Right lobe of liver (tissue), 6 donors: ENCODE data around the gene BDH1. TPM values are rescaled to one million over a fixed set of nuclear protein-coding genes. Genes with fewer than 3 reads are reported as not detected.

Experiments used
- ATAC-seq, 4 donors: fragments of 200-7000 bp; cut with Tn5 transposase; one replicate each; pipeline ENCODE4 v1.9.1; 2020; ENCODE audit warnings: mild to moderate bottlenecking in 4 of 4, moderate library complexity in 4 of 4
- DNase-seq, 3 donors: peaks; one replicate each; pipeline ENCODE4 v3.0.0-alpha.2; 2020
- H3K27ac ChIP-seq, 3 donors: fragments of 200-600 bp; one replicate each; pipeline ENCODE4 v1.8.0; 2022
- H3K27me3 ChIP-seq, 2 donors: fragments of 200-600 bp; one replicate each; pipeline ENCODE4 v1.8.0; 2022
- H3K36me3 ChIP-seq, 4 donors: fragments of 200-600 bp; sonication (generic) in 1 of 4; one replicate each; pipeline versions ENCODE4 v1.5.1 to v1.8.0; 2017 to 2022; ENCODE audit warnings: control low read depth in 1 of 4
- H3K4me1 ChIP-seq, 4 donors: fragments of 200-600 bp; sonication (generic) in 1 of 4; one replicate each; pipeline versions ENCODE4 v1.5.1 to v1.8.0; 2017 to 2022; ENCODE audit warnings: control low read depth in 1 of 4
- H3K4me3 ChIP-seq, 3 donors: fragments of 200-600 bp; one replicate each; pipeline ENCODE4 v1.8.0; 2022
- H3K9me3 ChIP-seq, 4 donors: fragments of 200-600 bp; sonication (generic) in 1 of 4; one replicate each; pipeline versions ENCODE4 v1.5.1 to v1.8.0; 2017 to 2022; ENCODE audit warnings: control low read depth in 1 of 4
- POLR2A ChIP-seq: fragments of 450-650 bp; IDR thresholded peaks from one replicate; pipeline ENCODE4 v1.6.1; 2017; ENCODE audit warnings: antibody characterized with exemption, mild to moderate bottlenecking
- WGBS: methylation state at CpG from one replicate; pipeline ENCODE4 v1.1.6; 2018; ENCODE audit warnings: low coverage, low lambda C conversion rate; ENCODE audit not compliant: insufficient coverage; ENCODE audit errors: missing lambda C conversion rate; 5-methylcytosine and 5-hydroxymethylcytosine counted together
- intact Hi-C, 2 donors: fragments of 100-400 bp; cut with DNase I; formaldehyde crosslinking; loops; one replicate each; pipeline versions ENCODE4 v1.11.2 to v1.14.1; 2022
- total RNA-seq, 6 experiments: library from RNA; depleted of rRNA in 2 of 6; stranded (reverse); fragments of >200 nt in 2 of 6; fragmentation: NEBNext Ultra II Directional in 3 of 6; extraction: Animal tissue kit (Norgen Biotek cat#: 25700) in 3 of 6; gene quantifications; one replicate each; pipeline versions ENCODE4 v1.1.0 to v1.2.4, GENCODE V29; 2016 to 2023
- TF ChIP-seq, protein P1 (sequence below), 4 donors: fragments of 200-600 bp in 3 of 4; fragments of 450-650 bp in 1 of 4; IDR thresholded peaks; one replicate each; pipeline versions ENCODE4 v1.5.1 to v1.8.0; 2016 to 2022; ENCODE audit warnings: antibody characterized with exemption in 4 of 4, mild to moderate bottlenecking in 2 of 4
- donor health status: DM: no; HTN: yes; CAD: no.
- donor health status: DM: no; HTN: no; CAD: no.
- donor health status: DM: no; HTN: no; CAD: no.
- donor health status: DM: no; HTN: yes; CAD: no.
- donor health status: DM: no; HTN: yes; CAD: no.

Gene BDH1
- total RNA-seq, 6 experiments from 2014 or later: 65.5 to 366 (median 233) TPM

DNA sequence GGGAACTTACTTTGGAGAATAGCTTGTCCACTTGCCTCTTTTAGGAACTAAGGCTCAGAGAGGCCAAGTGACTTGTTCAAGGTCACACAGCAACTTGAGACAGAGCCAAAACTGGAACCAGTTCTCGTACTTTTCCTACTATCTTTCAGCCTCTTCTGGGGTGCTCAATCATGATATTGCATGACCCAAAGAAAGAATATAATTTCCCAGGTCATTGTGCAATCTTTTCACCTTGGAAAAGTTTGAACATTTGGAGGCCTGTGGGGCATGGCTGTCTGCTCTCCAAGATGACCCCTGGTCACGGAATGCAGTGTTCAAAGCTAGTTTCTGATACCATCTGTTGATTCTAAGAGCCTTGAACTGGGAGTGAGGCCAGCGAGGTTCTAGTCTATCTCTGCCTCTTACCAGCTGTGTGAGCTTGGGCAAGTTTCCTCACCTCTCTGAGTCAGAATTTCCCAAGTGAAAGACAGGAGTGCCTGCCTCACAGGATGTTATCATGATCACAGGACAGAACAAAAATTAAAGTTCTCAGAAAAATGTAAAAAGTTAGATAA, 89.7 kb downstream of the BDH1 start:
- no peaks in the 10 kb centered on the region for H3K9me3 ChIP-seq
- 22% methylated on average over 3 of the region's 3 CpGs for WGBS
- intact Hi-C loops: no loop called here
- no peaks in the 10 kb centered on the region for H3K27me3 ChIP-seq
- TF ChIP-seq, protein P1, sequence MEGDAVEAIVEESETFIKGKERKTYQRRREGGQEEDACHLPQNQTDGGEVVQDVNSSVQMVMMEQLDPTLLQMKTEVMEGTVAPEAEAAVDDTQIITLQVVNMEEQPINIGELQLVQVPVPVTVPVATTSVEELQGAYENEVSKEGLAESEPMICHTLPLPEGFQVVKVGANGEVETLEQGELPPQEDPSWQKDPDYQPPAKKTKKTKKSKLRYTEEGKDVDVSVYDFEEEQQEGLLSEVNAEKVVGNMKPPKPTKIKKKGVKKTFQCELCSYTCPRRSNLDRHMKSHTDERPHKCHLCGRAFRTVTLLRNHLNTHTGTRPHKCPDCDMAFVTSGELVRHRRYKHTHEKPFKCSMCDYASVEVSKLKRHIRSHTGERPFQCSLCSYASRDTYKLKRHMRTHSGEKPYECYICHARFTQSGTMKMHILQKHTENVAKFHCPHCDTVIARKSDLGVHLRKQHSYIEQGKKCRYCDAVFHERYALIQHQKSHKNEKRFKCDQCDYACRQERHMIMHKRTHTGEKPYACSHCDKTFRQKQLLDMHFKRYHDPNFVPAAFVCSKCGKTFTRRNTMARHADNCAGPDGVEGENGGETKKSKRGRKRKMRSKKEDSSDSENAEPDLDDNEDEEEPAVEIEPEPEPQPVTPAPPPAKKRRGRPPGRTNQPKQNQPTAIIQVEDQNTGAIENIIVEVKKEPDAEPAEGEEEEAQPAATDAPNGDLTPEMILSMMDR (IDR thresholded peaks at IDR 0.05): no peak
- no peak for TF ChIP-seq POLR2A
- H3K36me3 ChIP-seq: no peaks in the 10 kb centered on the region
- H3K4me3 ChIP-seq: no peak overlapping the region
- ATAC-seq (peak in 3 of 4 donors; percentile 33 to 68 (median 45)), DNase-seq (peak in 2 of 3 donors; percentile 38 to 74)
- H3K27ac ChIP-seq: no peak overlapping the region
- peaks cover 0 to 51% (median 18%) of the 10 kb centered on the region in 4 donors for H3K4me1 ChIP-seq

GRCh38 chr3:197465197-197465995, 90.4 kb downstream of the BDH1 start:
- 55% methylated on average over 8 of the region's 13 CpGs for WGBS
- H3K4me1 ChIP-seq: peaks cover 0 to 46% (median 18%) of the 10 kb centered on the region in 4 donors
- no peaks in the 10 kb centered on the region for H3K9me3 ChIP-seq
- DNase-seq (no peak), ATAC-seq (peak in 2 of 4 donors; percentile 11 to 37)
- H3K4me3 ChIP-seq: no peak overlapping the region
- H3K27me3 ChIP-seq: no peaks in the 10 kb centered on the region
- no peaks in the 10 kb centered on the region for H3K36me3 ChIP-seq
- no peak overlapping the region for H3K27ac ChIP-seq
- no peak for TF ChIP-seq POLR2A
- TF ChIP-seq, protein P1 (IDR thresholded peaks at IDR 0.05): no peak
- intact Hi-C loops: no loop called here

DNA sequence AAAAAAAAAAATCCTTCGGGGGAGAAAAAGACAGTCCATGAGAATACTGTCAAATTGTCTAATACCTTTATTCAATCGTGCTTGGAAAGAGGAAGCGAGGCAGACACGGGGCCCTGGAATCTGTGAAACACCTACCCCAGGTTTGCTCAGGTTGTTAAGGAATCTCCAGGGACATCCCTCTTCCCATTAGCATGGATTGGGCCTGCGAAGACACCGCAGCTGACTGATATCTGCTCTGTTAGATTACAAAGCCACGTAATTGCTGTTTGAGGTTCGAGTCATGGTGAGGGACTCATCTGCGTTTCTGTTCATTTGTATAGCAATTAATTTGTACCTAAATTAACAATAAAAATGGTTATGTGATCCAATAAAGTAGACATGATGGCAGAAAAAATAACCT, 91.0 kb downstream of the BDH1 start:
- Histone ChIP-seq H3K9me3 (no peaks in the 10 kb centered on the region), H3K4me3 (no peak overlapping the region), H3K27me3 (no peaks in the 10 kb centered on the region), H3K27ac (no peak overlapping the region), H3K4me1 (peaks cover 0 to 44% (median 18%) of the 10 kb centered on the region in 4 donors), H3K36me3 (no peaks in the 10 kb centered on the region)
- TF ChIP-seq, protein P1 (IDR thresholded peaks at IDR 0.05): no peak
- no peak for TF ChIP-seq POLR2A
- DNase-seq (no peak), ATAC-seq (no peak)
- 89% methylated on average over 9 of the region's 9 CpGs for WGBS
- intact Hi-C loops: no loop called here

DNA sequence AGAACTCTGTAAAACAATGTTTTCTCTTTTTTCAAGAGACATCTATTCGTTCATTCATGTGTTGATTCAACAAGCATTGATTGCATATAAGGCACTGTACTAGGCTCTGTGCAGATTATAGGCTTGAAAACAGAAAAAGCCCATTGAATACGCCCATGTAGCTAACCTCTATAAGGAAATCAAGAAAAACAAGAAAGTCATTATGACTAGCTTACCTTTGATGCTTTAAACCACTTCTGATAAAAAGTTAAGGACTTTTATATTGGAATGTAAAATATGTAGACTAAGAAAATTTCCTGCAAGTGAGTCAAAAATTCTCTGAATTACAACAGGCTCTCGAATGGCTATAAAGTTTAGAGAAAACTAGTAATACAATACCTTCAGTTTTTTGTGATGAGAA, 92.5 kb downstream of the BDH1 start:
- no peaks in the 10 kb centered on the region for H3K36me3 ChIP-seq
- intact Hi-C loops: no loop called here
- no peak overlapping the region for H3K27ac ChIP-seq
- H3K27me3 ChIP-seq: no peaks in the 10 kb centered on the region
- DNase-seq (no peak), ATAC-seq (no peak)
- TF ChIP-seq, protein P1 (IDR thresholded peaks at IDR 0.05): no peak
- no peak for TF ChIP-seq POLR2A
- H3K4me1 ChIP-seq: peaks cover 0 to 32% (median 15%) of the 10 kb centered on the region in 4 donors
- no peaks in the 10 kb centered on the region for H3K9me3 ChIP-seq
- WGBS: 71% methylated on average over 3 of the region's 3 CpGs
- H3K4me3 ChIP-seq: no peak overlapping the region
